HCT116 (cell line): ENCODE measurements around the gene TERT. TPM values are rescaled to one million over a fixed set of nuclear protein-coding genes. Genes with fewer than 3 reads are reported as not detected.

Experiments
- ATAC-seq: fragments of 200-7000 bp; cut with Tn5 transposase; 2 replicates; pipeline ENCODE4 v1.9.1; 2020; ENCODE audit warnings: mild to moderate bottlenecking, moderate library complexity
- BruUV-seq: library from RNA; stranded (reverse); fragments of 400-500 nt; replicated peaks from 2 replicates; lab custom pipeline; 2021; lab: Mats Ljungman, UMichigan
- CTCF ChIA-PET: fragments of 300-600 bp; sonication (Branson Sonifier 250); formaldehyde crosslinking; loops from one replicate; lab custom pipeline; 2021; ENCODE audit warnings: antibody characterized with exemption; lab: Charles Lee
- POLR2A ChIA-PET: fragments of 300-600, 350-600 bp; sonication (Branson Sonifier 250); formaldehyde crosslinking; loops from one replicate; lab custom pipeline; 2021; ENCODE audit warnings: antibody characterized with exemption; lab: Charles Lee
- RAD21 ChIA-PET, 2 experiments: fragments of 300-600 bp; sonication (Branson Sonifier 250); formaldehyde crosslinking; loops; one replicate each; lab custom pipeline; 2023; ENCODE audit warnings: low total read pairs in 2 of 2; ENCODE audit not compliant: uncharacterized antibody in 2 of 2, unreplicated experiment in 2 of 2, low non-redundant PET in 1 of 2; lab: Charles Lee
- DNase-seq: peaks from one replicate; pipeline ENCODE4 v3.0.0-alpha.2; 2010; ENCODE audit warnings: low read depth, low spot score
- H2AFZ ChIP-seq: fragments of 200-600 bp; shearing (Covaris generic), sonication (generic); 2 replicates; pipeline ENCODE4 v1.6.1; 2017; ENCODE audit warnings: low read depth, mixed run types, mixed read lengths, antibody characterized with exemption, low read length; ENCODE audit not compliant: poor library complexity, severe bottlenecking
- H3K27ac ChIP-seq: 2 replicates; pipeline ENCODE4 v1.5.1; 2012; ENCODE audit warnings: low read depth, low read length
- H3K27me3 ChIP-seq: fragments of 200-600 bp; sonication (generic); 2 replicates; pipeline ENCODE4 v1.6.1; 2016; ENCODE audit warnings: mixed run types, low read length, mixed read lengths; ENCODE audit not compliant: insufficient read depth
- H3K36me3 ChIP-seq, 2 experiments: fragments of 200-500 bp in 1 of 2; fragments of 200-600 bp in 1 of 2; sonication (Bioruptor generic) in 1 of 2; sonication (generic) in 1 of 2; 2 replicates each; pipeline versions ENCODE4 v1.5.1 to v1.6.1; 2014 to 2016; ENCODE audit warnings: low read length in 2 of 2, inconsistent platforms in 1 of 2, mixed read lengths in 1 of 2, mixed run types in 1 of 2; ENCODE audit not compliant: insufficient read depth in 2 of 2, control insufficient read depth in 1 of 2
- H3K4me1 ChIP-seq, 2 experiments: fragments of 200-600 bp in 1 of 2; sonication (generic) in 1 of 2; 2 replicates each; pipeline versions ENCODE4 v1.5.1 to v1.6.1; 2012 to 2017; ENCODE audit warnings: low read length in 2 of 2, inconsistent platforms in 1 of 2, mild to moderate bottlenecking in 1 of 2, mixed read lengths in 1 of 2, mixed run types in 1 of 2, moderate library complexity in 1 of 2; ENCODE audit not compliant: insufficient read depth in 2 of 2, control insufficient read depth in 1 of 2
- H3K4me2 ChIP-seq: fragments of 200-600 bp; sonication (generic); 2 replicates; pipeline ENCODE4 v1.6.1; 2017; ENCODE audit warnings: mixed run types, low read length, mixed read lengths
- H3K4me3 ChIP-seq, 2 experiments: fragments of 200-600 bp in 1 of 2; sonication (generic) in 1 of 2; replicated peaks in 1 of 2; 2 replicates each; pipeline ENCODE4 v1.5.1; 2011 to 2016; ENCODE audit warnings: low read length in 2 of 2, control low read depth in 1 of 2, low read depth in 1 of 2, mild to moderate bottlenecking in 1 of 2, mixed read lengths in 1 of 2, mixed run types in 1 of 2
- H3K79me2 ChIP-seq: fragments of 200-600 bp; sonication (generic); 2 replicates; pipeline ENCODE4 v1.6.1; 2017; ENCODE audit warnings: mild to moderate bottlenecking, mixed run types, low read length, moderate library complexity, mixed read lengths; ENCODE audit not compliant: insufficient read depth
- H3K9ac ChIP-seq: fragments of 200-600 bp; sonication (generic); 2 replicates; pipeline ENCODE4 v1.6.1; 2016; ENCODE audit warnings: low read length, mixed read lengths
- H3K9me2 ChIP-seq: fragments of 200-600 bp; sonication (generic), shearing (Covaris generic); 2 replicates; pipeline ENCODE4 v1.6.1; 2017; ENCODE audit warnings: mixed run types, mild to moderate bottlenecking, moderate library complexity; ENCODE audit not compliant: insufficient read depth
- H3K9me3 ChIP-seq, 2 experiments: fragments of 200-500 bp in 1 of 2; fragments of 200-600 bp in 1 of 2; sonication (Bioruptor generic) in 1 of 2; sonication (generic) in 1 of 2; 2 replicates each; pipeline ENCODE4 v1.6.1; 2014 to 2017; ENCODE audit warnings: low read length in 2 of 2, mixed read lengths in 2 of 2, inconsistent platforms in 1 of 2, low read depth in 1 of 2, mild to moderate bottlenecking in 1 of 2, mixed run types in 1 of 2, moderate library complexity in 1 of 2; ENCODE audit not compliant: control insufficient read depth in 1 of 2, insufficient read depth in 1 of 2
- H4K20me1 ChIP-seq: fragments of 200-600 bp; sonication (generic), shearing (Covaris generic); 2 replicates; pipeline ENCODE4 v1.6.1; 2017; ENCODE audit warnings: mixed run types, mild to moderate bottlenecking, moderate library complexity; ENCODE audit not compliant: insufficient read depth
- CBX3 ChIP-seq: IDR thresholded peaks from 2 replicates; pipeline ENCODE4 v1.6.1; 2012; ENCODE audit warnings: low read depth
- CEBPB ChIP-seq: IDR thresholded peaks from 2 replicates; pipeline ENCODE4 v1.6.1; 2012; ENCODE audit warnings: low read depth
- CTCF ChIP-seq, 3 experiments: fragments of 200-600 bp in 1 of 3; sonication (generic) in 1 of 3; IDR thresholded peaks in 2 of 3; conservative IDR thresholded peaks in 1 of 3; 2 replicates each; pipeline ENCODE4 v1.5.1; 2012 to 2017; ENCODE audit warnings: low read depth in 2 of 3, low read length in 2 of 3, antibody characterized with exemption in 1 of 3, borderline replicate concordance in 1 of 3, control low read depth in 1 of 3, mild to moderate bottlenecking in 1 of 3, mixed read lengths in 1 of 3, mixed run types in 1 of 3, moderate library complexity in 1 of 3; ENCODE audit not compliant: insufficient read depth in 1 of 3
- EGR1 ChIP-seq: IDR thresholded peaks from 2 replicates; pipeline ENCODE4 v1.6.1; 2012; ENCODE audit warnings: low read depth
- EZH2 ChIP-seq: fragments of 200-600 bp; sonication (generic); IDR thresholded peaks from 2 replicates; pipeline ENCODE4 v1.6.1; 2017; ENCODE audit warnings: antibody characterized with exemption, mixed run types
- JUND ChIP-seq: IDR thresholded peaks from 2 replicates; pipeline ENCODE4 v1.6.1; 2012
- RAD21 ChIP-seq: IDR thresholded peaks from 2 replicates; pipeline ENCODE4 v1.6.1; 2012; ENCODE audit warnings: low read depth, mild to moderate bottlenecking
- SRF ChIP-seq: IDR thresholded peaks from 2 replicates; pipeline ENCODE4 v1.6.1; 2012; ENCODE audit warnings: low read depth
- ZFX ChIP-seq: fragments of 450-650 bp; IDR thresholded peaks from 2 replicates; pipeline ENCODE4 v1.6.1; 2017
- intact Hi-C: fragments of 100-400 bp; cut with micrococcal nuclease; formaldehyde crosslinking; loops from 2 replicates; pipeline ENCODE4 v1.10.0; 2022
- total RNA-seq: library from RNA; stranded (reverse); gene quantifications from one replicate; pipeline ENCODE4 v1.2.1, GENCODE V29; 2021; ENCODE audit not compliant: unreplicated experiment
- TF ChIP-seq, protein P1 (sequence below): IDR thresholded peaks from 2 replicates; pipeline ENCODE4 v1.6.1; 2012; ENCODE audit warnings: low read depth
- TF ChIP-seq, protein P2 (sequence below): IDR thresholded peaks from 2 replicates; pipeline ENCODE4 v1.6.1; 2012
- TF ChIP-seq, protein P3 (sequence below): IDR thresholded peaks from 2 replicates; pipeline ENCODE4 v1.6.1; 2011; ENCODE audit warnings: mild to moderate bottlenecking, low read length, moderate library complexity; ENCODE audit not compliant: insufficient replicate concordance; ENCODE audit errors: extremely low read depth

Gene TERT
- total RNA-seq, 1 experiment from 2014 or later = 6.9 TPM

GRCh38 chr5:1336106-1336561 is 41.3 kb upstream of the TERT start (continued):
- TF ChIP-seq, protein P1, sequence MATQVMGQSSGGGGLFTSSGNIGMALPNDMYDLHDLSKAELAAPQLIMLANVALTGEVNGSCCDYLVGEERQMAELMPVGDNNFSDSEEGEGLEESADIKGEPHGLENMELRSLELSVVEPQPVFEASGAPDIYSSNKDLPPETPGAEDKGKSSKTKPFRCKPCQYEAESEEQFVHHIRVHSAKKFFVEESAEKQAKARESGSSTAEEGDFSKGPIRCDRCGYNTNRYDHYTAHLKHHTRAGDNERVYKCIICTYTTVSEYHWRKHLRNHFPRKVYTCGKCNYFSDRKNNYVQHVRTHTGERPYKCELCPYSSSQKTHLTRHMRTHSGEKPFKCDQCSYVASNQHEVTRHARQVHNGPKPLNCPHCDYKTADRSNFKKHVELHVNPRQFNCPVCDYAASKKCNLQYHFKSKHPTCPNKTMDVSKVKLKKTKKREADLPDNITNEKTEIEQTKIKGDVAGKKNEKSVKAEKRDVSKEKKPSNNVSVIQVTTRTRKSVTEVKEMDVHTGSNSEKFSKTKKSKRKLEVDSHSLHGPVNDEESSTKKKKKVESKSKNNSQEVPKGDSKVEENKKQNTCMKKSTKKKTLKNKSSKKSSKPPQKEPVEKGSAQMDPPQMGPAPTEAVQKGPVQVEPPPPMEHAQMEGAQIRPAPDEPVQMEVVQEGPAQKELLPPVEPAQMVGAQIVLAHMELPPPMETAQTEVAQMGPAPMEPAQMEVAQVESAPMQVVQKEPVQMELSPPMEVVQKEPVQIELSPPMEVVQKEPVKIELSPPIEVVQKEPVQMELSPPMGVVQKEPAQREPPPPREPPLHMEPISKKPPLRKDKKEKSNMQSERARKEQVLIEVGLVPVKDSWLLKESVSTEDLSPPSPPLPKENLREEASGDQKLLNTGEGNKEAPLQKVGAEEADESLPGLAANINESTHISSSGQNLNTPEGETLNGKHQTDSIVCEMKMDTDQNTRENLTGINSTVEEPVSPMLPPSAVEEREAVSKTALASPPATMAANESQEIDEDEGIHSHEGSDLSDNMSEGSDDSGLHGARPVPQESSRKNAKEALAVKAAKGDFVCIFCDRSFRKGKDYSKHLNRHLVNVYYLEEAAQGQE = no peak
- TF ChIP-seq EZH2 (no peak), CTCF (IDR thresholded peaks at IDR 0.05 in 2 of 3, conservative IDR thresholded peaks at IDR 0.05 in 1 of 3; ENCODE audit: borderline replicate concordance in 1 of 3, insufficient read depth in 1 of 3, low read depth in 2 of 3, low read length in 2 of 3) (no peak)

DNA sequence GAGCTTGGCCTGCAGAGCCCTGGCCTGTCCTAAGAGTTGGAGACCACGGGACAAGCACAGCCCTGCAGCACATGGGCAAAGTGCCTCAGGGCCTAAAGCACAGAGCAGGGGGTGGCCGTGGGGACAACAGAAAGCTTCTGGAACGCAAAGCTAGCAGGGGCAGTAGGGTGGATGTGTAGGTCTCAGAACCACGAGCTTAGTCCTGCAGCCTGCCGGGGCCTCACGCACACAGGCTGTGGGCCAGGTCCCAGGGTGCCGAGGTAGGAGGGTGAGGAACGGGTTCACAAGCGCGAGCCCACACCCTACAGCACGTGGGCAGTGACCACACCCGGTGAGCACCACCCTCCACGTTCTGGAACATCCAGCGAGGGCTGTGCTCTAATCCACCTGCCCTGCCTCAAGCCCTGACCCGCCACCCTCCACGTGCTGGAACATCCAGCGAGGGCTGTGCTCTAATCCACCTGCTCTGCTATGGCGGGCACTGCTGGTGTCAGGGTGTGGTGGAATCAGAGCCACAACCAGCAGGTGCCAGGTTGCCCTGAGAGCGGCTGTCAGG is 40.8 kb upstream of the TERT start:
- no peak overlapping the region for H3K9ac ChIP-seq
- no peak overlapping the region for H3K4me3 ChIP-seq
- intact Hi-C loops = no loop called here
- H3K79me2 ChIP-seq = peaks cover 42% of the 10 kb centered on the region
- H2AFZ ChIP-seq = no peak overlapping the region
- no TSS peak for BruUV-seq
- ChIA-PET POLR2A (no interaction called here), RAD21 (no interaction called here), CTCF (no interaction called here)
- no peaks in the 10 kb centered on the region for H3K27me3 ChIP-seq
- ATAC-seq = no peak
- H3K9me3 ChIP-seq = no peaks in the 10 kb centered on the region
- no peaks in the 10 kb centered on the region for H3K4me1 ChIP-seq
- H4K20me1 ChIP-seq = no peaks in the 10 kb centered on the region; the same call in 1 of the 2 replicates
- no peak overlapping the region for H3K4me2 ChIP-seq
- H3K36me3 ChIP-seq = peaks cover 16 to 57% of the 10 kb centered on the region in 2 experiments; a peak in 3 of 4 replicates
- DNase-seq = no peak
- H3K9me2 ChIP-seq = no peaks in the 10 kb centered on the region
- H3K27ac ChIP-seq = no peak overlapping the region
- TF ChIP-seq, protein P2, sequence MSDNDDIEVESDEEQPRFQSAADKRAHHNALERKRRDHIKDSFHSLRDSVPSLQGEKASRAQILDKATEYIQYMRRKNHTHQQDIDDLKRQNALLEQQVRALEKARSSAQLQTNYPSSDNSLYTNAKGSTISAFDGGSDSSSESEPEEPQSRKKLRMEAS = no peak
- no peak for TF ChIP-seq ZFX
- TF ChIP-seq EGR1 = no peak
- no peak for TF ChIP-seq EZH2
- TF ChIP-seq RAD21 = no peak
- TF ChIP-seq CEBPB = no peak
- TF ChIP-seq, protein P3, sequence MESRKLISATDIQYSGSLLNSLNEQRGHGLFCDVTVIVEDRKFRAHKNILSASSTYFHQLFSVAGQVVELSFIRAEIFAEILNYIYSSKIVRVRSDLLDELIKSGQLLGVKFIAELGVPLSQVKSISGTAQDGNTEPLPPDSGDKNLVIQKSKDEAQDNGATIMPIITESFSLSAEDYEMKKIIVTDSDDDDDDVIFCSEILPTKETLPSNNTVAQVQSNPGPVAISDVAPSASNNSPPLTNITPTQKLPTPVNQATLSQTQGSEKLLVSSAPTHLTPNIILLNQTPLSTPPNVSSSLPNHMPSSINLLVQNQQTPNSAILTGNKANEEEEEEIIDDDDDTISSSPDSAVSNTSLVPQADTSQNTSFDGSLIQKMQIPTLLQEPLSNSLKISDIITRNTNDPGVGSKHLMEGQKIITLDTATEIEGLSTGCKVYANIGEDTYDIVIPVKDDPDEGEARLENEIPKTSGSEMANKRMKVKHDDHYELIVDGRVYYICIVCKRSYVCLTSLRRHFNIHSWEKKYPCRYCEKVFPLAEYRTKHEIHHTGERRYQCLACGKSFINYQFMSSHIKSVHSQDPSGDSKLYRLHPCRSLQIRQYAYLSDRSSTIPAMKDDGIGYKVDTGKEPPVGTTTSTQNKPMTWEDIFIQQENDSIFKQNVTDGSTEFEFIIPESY = no peak
- no peak for TF ChIP-seq SRF
- no peak for TF ChIP-seq CBX3
- TF ChIP-seq JUND = no peak
- TF ChIP-seq, protein P1 = no peak
